WERI-Rb-1 (cell line): ENCODE measurements around the gene C1QTNF6.

Experiments
- DNase-seq: peaks from one replicate; pipeline ENCODE4 v3.0.0-alpha.2; 2020
- H3K27ac ChIP-seq: fragments of 250-450 bp; sonication (Bioruptor Pico); 2 replicates; pipeline ENCODE4 v1.5.1; 2020; ENCODE audit warnings: mild to moderate bottlenecking, moderate library complexity
- H3K27me3 ChIP-seq: fragments of 250-450 bp; sonication (Bioruptor Pico); 2 replicates; pipeline ENCODE4 v1.5.1; 2021; ENCODE audit warnings: mild to moderate bottlenecking, low read depth, moderate library complexity; ENCODE audit not compliant: insufficient read depth, severe bottlenecking
- H3K36me3 ChIP-seq: fragments of 250-450 bp; sonication (Bioruptor Pico); 2 replicates; pipeline ENCODE4 v1.5.1; 2020; ENCODE audit warnings: mild to moderate bottlenecking, moderate library complexity
- H3K4me3 ChIP-seq: 2 replicates; pipeline ENCODE4 v1.5.1; 2011; ENCODE audit warnings: low read depth, mild to moderate bottlenecking, control low read depth, low read length
- H3K9me3 ChIP-seq: fragments of 250-450 bp; sonication (Bioruptor Pico); 2 replicates; pipeline ENCODE4 v1.5.1; 2021; ENCODE audit warnings: mild to moderate bottlenecking, moderate library complexity; ENCODE audit not compliant: severe bottlenecking
- CTCF ChIP-seq: IDR thresholded peaks from 2 replicates; pipeline ENCODE4 v1.5.1; 2011; ENCODE audit warnings: low read depth, mild to moderate bottlenecking, control low read depth, inconsistent platforms, low read length

C1QTNF6 gene

GRCh38 chr22:37145180-37146050 lies 42.6 kb downstream of the C1QTNF6 start:
- H3K4me3 ChIP-seq = no peak overlapping the region
- DNase-seq = no peak
- no peaks in the 10 kb centered on the region for H3K9me3 ChIP-seq
- H3K27ac ChIP-seq = no peak overlapping the region
- H3K27me3 ChIP-seq = no peaks in the 10 kb centered on the region
- TF ChIP-seq CTCF = no peak
- H3K36me3 ChIP-seq = no peaks in the 10 kb centered on the region

- Histone ChIP-seq H3K27me3 (no peaks in the 10 kb centered on the region), H3K27ac (no peak overlapping the region), H3K9me3 (no peaks in the 10 kb centered on the region), H3K36me3 (no peaks in the 10 kb centered on the region), H3K4me3 (no peak overlapping the region)
- no peak for DNase-seq
- TF ChIP-seq CTCF = no peak
Observed at GRCh38 chr22:37144180-37144554, 43.9 kb downstream of the C1QTNF6 start.

GRCh38 chr22:37141971-37142370 lies 46.1 kb downstream of the C1QTNF6 start:
- H3K27ac ChIP-seq = no peak overlapping the region
- no peak for TF ChIP-seq CTCF
- no peak for DNase-seq
- no peaks in the 10 kb centered on the region for H3K27me3 ChIP-seq
- H3K36me3 ChIP-seq = no peaks in the 10 kb centered on the region
- H3K4me3 ChIP-seq = no peak overlapping the region
- no peaks in the 10 kb centered on the region for H3K9me3 ChIP-seq

- H3K27ac ChIP-seq = no peak overlapping the region
- H3K9me3 ChIP-seq = no peaks in the 10 kb centered on the region
- H3K36me3 ChIP-seq = no peaks in the 10 kb centered on the region
- no peak overlapping the region for H3K4me3 ChIP-seq
- no peak for DNase-seq
- no peaks in the 10 kb centered on the region for H3K27me3 ChIP-seq
- no peak for TF ChIP-seq CTCF
Observed at GRCh38 chr22:37141476-37141875, 46.6 kb downstream of the C1QTNF6 start.

GRCh38 chr22:37140686-37141323 lies 47.2 kb downstream of the C1QTNF6 start:
- H3K4me3 ChIP-seq = no peak overlapping the region

More at GRCh38 chr22:37140686-37141323, 47.2 kb downstream of the C1QTNF6 start:
- no peaks in the 10 kb centered on the region for H3K36me3 ChIP-seq
- no peak for TF ChIP-seq CTCF
- no peaks in the 10 kb centered on the region for H3K9me3 ChIP-seq
- H3K27me3 ChIP-seq = no peaks in the 10 kb centered on the region
- DNase-seq = no peak
- H3K27ac ChIP-seq = no peak overlapping the region
